HCT116 (cell line): ENCODE results near the gene NFATC1.

ENCODE experiments used
- CTCF ChIP-seq, 3 experiments: fragments of 200-600 bp in 1 of 3; sonication (generic) in 1 of 3; IDR thresholded peaks in 2 of 3; conservative IDR thresholded peaks in 1 of 3; 2 replicates each; pipeline ENCODE4 v1.5.1; 2012 to 2017; ENCODE audit warnings: low read depth in 2 of 3, low read length in 2 of 3, antibody characterized with exemption in 1 of 3, borderline replicate concordance in 1 of 3, control low read depth in 1 of 3, mild to moderate bottlenecking in 1 of 3, mixed read lengths in 1 of 3, mixed run types in 1 of 3, moderate library complexity in 1 of 3; ENCODE audit not compliant: insufficient read depth in 1 of 3
- POLR2AphosphoS5 ChIP-seq: IDR thresholded peaks from 2 replicates; pipeline ENCODE4 v1.6.1; 2011; ENCODE audit warnings: mild to moderate bottlenecking, low read depth, low read length, moderate library complexity

- TF ChIP-seq CTCF (IDR thresholded peaks at IDR 0.05 in 2 of 3, conservative IDR thresholded peaks at IDR 0.05 in 1 of 3; ENCODE audit: borderline replicate concordance in 1 of 3, insufficient read depth in 1 of 3, low read depth in 2 of 3, low read length in 2 of 3) (peak; percentile 22 to 43 (median 40); a peak in 5 of 6 replicates), POLR2AphosphoS5 (no peak)
Observed at GRCh38 chr18:79353267-79353666, 42.5 kb upstream of the NFATC1 start.
